ENCODE results near the gene BIN1.
A peak's percentile ranks its signal among the peaks of the same experiment; 100 is the strongest.

BIN1 gene

GRCh38 chr2:127140538-127140937 is 33.6 kb upstream of the BIN1 start:
- ATAC-seq (ENCODE audit: low read depth) (no peak), DNase-seq (ENCODE audit: low spot score in 2 of 2) (no peak)
- H3K27ac Mint-ChIP-seq: no peak overlapping the region
- H3K4me3 Mint-ChIP-seq: no peak overlapping the region
- peaks cover 3% of the 10 kb centered on the region for H3K27me3 Mint-ChIP-seq
- no peaks in the 10 kb centered on the region for H3K9me3 Mint-ChIP-seq
- H3K36me3 Mint-ChIP-seq: no peaks in the 10 kb centered on the region
- H3K4me1 Mint-ChIP-seq: peaks cover 14% of the 10 kb centered on the region

- no peak overlapping the region for H3K4me3 Mint-ChIP-seq
- no peaks in the 10 kb centered on the region for H3K9me3 Mint-ChIP-seq
- peak; percentile 32 for ATAC-seq (ENCODE audit: low read depth)
- no peak for DNase-seq (ENCODE audit: low spot score in 2 of 2)
- H3K36me3 Mint-ChIP-seq: no peaks in the 10 kb centered on the region
- peaks cover 17% of the 10 kb centered on the region for H3K4me1 Mint-ChIP-seq
- H3K27ac Mint-ChIP-seq: no peak overlapping the region
- H3K27me3 Mint-ChIP-seq: peaks cover 3% of the 10 kb centered on the region
Measured at GRCh38 chr2:127139766-127140165, 32.8 kb upstream of the BIN1 start.

DNA sequence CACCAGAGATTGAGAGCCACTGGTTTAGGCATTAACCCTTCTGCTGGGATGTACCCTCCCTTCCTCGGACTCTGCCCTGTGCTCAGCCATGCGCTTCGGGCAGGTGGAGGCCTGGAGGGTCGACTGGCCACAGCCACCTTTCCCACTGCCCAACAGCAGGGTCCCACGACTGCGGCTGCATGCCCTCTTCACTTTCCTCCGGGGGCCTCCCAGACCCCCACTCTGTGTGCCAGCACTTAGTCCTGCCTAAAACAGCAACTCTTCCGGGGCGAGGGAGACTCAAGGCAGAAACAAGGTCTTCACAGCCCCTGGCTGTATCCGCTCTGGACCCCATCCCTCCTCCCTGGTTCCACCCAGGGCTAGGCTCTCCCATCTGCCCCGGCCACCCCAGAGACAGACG is 31.3 kb upstream of the BIN1 start:
- peaks cover 3% of the 10 kb centered on the region for H3K27me3 Mint-ChIP-seq
- DNase-seq (ENCODE audit: low spot score in 2 of 2): no peak
- no peak for ATAC-seq (ENCODE audit: low read depth)
- no peak overlapping the region for H3K4me3 Mint-ChIP-seq
- H3K27ac Mint-ChIP-seq: no peak overlapping the region
- H3K36me3 Mint-ChIP-seq: no peaks in the 10 kb centered on the region
- H3K9me3 Mint-ChIP-seq: no peaks in the 10 kb centered on the region
- peaks cover 17% of the 10 kb centered on the region for H3K4me1 Mint-ChIP-seq

DNA sequence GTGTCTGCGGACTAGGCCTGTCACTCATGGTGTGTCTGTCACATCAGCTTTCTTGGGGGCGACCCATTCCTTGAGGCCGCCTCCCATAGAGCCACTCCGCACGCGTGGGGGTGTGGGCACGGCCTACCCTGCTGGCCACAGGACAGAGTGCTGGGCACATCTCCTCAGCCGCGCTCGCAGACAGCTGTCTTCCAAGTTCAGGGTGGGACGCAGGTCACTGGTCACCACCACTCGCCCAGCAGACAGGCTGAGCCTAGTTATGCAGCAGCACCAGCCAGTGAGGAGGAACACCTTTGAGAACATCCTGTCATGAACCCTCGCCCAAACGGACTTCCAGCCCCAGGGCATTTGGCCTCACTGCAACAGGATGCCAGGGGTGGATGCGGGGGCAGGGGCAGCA is 30.8 kb upstream of the BIN1 start:
- H3K36me3 Mint-ChIP-seq: no peaks in the 10 kb centered on the region
- H3K27me3 Mint-ChIP-seq: peaks cover 3% of the 10 kb centered on the region
- no peaks in the 10 kb centered on the region for H3K9me3 Mint-ChIP-seq
- no peak overlapping the region for H3K4me3 Mint-ChIP-seq
- no peak overlapping the region for H3K27ac Mint-ChIP-seq
- H3K4me1 Mint-ChIP-seq: peaks cover 17% of the 10 kb centered on the region
- DNase-seq (ENCODE audit: low spot score in 2 of 2): no peak
- no peak for ATAC-seq (ENCODE audit: low read depth)

GRCh38 chr2:127137225-127137624 is 30.3 kb upstream of the BIN1 start:
- ATAC-seq (ENCODE audit: low read depth): no peak
- H3K4me1 Mint-ChIP-seq: peaks cover 17% of the 10 kb centered on the region
- no peaks in the 10 kb centered on the region for H3K36me3 Mint-ChIP-seq
- no peak for DNase-seq (ENCODE audit: low spot score in 2 of 2)
- H3K27me3 Mint-ChIP-seq: peaks cover 3% of the 10 kb centered on the region
- no peak overlapping the region for H3K27ac Mint-ChIP-seq
- H3K4me3 Mint-ChIP-seq: no peak overlapping the region
- no peaks in the 10 kb centered on the region for H3K9me3 Mint-ChIP-seq

- Mint-ChIP-seq H3K4me3 (no peak overlapping the region), H3K4me1 (peaks cover 13% of the 10 kb centered on the region), H3K27ac (peak overlapping the region; percentile 77), H3K27me3 (no peaks in the 10 kb centered on the region), H3K36me3 (no peaks in the 10 kb centered on the region), H3K9me3 (no peaks in the 10 kb centered on the region)
- DNase-seq (ENCODE audit: low spot score in 2 of 2) (no peak), ATAC-seq (ENCODE audit: low read depth) (peak; percentile 42)
Measured at GRCh38 chr2:127134833-127135830, 28.2 kb upstream of the BIN1 start.

DNA sequence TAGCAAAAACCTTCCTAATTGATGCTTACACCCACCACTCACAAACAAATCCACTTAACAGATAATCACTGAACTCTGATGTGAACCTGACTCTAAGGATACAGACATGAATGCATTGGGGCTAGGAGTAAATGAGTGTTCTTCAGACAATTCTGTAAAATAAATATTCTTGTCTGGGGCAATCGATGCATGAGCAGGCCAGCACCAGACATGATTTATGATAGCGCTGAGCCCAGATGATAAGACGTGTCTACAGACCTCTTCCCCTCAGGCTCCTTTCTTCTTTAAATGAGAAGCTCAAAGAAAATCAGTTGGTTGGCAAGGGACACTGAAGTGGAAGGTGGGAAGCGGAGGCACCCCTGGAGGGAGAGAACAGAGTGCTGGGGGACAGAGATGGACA is 27.3 kb upstream of the BIN1 start:
- H3K27me3 Mint-ChIP-seq: no peaks in the 10 kb centered on the region
- ATAC-seq (ENCODE audit: low read depth): no peak
- no peak overlapping the region for H3K4me3 Mint-ChIP-seq
- no peak overlapping the region for H3K27ac Mint-ChIP-seq
- H3K4me1 Mint-ChIP-seq: peaks cover 6% of the 10 kb centered on the region
- H3K36me3 Mint-ChIP-seq: no peaks in the 10 kb centered on the region
- no peak for DNase-seq (ENCODE audit: low spot score in 2 of 2)
- H3K9me3 Mint-ChIP-seq: no peaks in the 10 kb centered on the region

DNA sequence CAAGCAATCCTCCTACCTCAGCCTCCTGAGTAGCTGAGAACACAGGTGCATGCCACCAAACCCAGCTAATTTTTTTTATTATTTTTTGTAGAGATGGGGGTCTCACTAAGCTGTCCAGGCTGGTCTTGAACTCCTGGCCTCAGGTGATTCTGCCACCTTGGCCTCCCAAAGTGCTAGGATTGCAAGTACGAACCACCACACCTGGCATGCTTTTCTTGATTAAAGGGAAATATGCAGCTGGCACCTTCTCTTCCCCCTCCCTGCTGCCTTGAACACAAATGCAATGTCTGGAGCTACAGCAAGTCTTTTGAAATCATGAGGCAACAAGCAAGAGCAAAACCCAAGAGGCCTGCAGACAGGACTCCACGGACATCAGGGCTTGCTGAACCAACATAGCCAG is 26.8 kb upstream of the BIN1 start:
- no peak overlapping the region for H3K27ac Mint-ChIP-seq
- H3K36me3 Mint-ChIP-seq: no peaks in the 10 kb centered on the region
- no peaks in the 10 kb centered on the region for H3K9me3 Mint-ChIP-seq
- H3K4me1 Mint-ChIP-seq: peaks cover 7% of the 10 kb centered on the region
- ATAC-seq (ENCODE audit: low read depth) (no peak), DNase-seq (ENCODE audit: low spot score in 2 of 2) (no peak)
- H3K27me3 Mint-ChIP-seq: no peaks in the 10 kb centered on the region
- no peak overlapping the region for H3K4me3 Mint-ChIP-seq

DNA sequence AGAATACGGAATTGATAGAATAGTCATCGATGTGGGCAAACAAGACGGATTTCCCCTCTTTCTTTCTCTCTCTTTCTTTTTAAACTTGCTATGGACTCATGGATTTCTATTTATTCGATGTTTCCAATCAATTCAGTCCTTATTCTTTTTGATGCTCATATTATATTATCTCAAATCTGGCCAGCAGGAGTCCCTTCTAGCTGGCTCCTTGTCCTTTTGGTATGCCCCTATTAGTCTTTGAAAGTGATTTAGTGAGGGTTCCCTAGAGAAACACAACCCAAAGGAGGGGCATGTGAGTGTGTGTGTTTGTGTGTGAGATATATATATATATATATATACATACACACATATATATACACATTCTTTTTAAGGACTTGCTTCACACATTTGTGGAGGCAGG is 23.5 kb upstream of the BIN1 start:
- Mint-ChIP-seq H3K27me3 (no peaks in the 10 kb centered on the region), H3K9me3 (no peaks in the 10 kb centered on the region), H3K4me3 (no peak overlapping the region), H3K27ac (no peak overlapping the region), H3K36me3 (no peaks in the 10 kb centered on the region), H3K4me1 (peaks cover 19% of the 10 kb centered on the region)
- ATAC-seq (ENCODE audit: low read depth) (no peak), DNase-seq (ENCODE audit: low spot score in 2 of 2) (no peak)

DNA sequence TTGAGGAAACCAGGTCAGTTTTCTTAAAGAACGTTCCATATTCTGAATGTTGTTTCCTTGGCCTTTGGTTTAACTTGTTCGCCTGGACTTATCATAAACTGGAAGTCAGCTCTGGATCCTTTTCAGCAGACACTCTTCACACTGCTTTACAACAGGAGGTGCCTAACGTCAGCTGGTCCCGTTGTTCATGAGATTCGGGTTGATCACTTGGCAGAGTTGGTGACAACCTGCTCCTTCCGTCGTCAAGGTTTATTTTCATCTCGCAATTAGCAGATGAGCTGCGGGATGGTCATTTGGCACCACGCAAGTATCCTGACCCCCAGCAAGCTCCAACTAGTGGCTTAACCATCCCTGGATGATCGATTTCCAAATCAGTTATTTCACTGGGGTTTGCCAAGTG is 23.0 kb upstream of the BIN1 start:
- Mint-ChIP-seq H3K27me3 (no peaks in the 10 kb centered on the region), H3K9me3 (no peaks in the 10 kb centered on the region), H3K27ac (no peak overlapping the region), H3K4me1 (peaks cover 16% of the 10 kb centered on the region), H3K36me3 (no peaks in the 10 kb centered on the region), H3K4me3 (no peak overlapping the region)
- ATAC-seq (ENCODE audit: low read depth) (no peak), DNase-seq (ENCODE audit: low spot score in 2 of 2) (no peak)

DNA sequence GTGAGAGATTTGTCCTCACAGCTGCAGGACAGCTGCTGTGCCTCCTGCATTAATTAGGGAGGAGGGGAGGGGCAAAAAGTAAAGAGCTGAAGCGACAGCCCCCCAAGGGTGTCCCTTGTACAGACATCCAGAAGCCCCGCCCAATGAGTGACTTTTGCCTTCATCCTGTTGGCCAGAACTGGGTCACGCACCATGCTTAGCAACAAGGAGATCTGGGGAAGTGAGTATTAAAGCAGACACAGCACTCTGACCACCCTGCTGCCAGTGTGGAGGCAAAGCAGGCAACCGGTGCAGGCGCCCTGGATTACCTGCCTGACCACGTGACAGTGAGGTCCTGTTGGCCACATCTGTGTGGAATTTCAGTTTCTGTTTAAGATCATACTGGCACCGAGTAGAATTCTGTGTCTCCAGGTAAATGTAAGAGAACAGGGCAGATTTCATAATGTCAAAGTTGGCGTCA is 21.5 kb upstream of the BIN1 start:
- H3K4me1 Mint-ChIP-seq: peaks cover 16% of the 10 kb centered on the region
- ATAC-seq (ENCODE audit: low read depth) (peak; percentile 99), DNase-seq (ENCODE audit: low spot score in 2 of 2) (peak; percentile 45 to 66)
- no peaks in the 10 kb centered on the region for H3K9me3 Mint-ChIP-seq
- no peaks in the 10 kb centered on the region for H3K27me3 Mint-ChIP-seq
- H3K36me3 Mint-ChIP-seq: no peaks in the 10 kb centered on the region
- peak overlapping the region; percentile 70 for H3K4me3 Mint-ChIP-seq
- H3K27ac Mint-ChIP-seq: peak overlapping the region; percentile 64

DNA sequence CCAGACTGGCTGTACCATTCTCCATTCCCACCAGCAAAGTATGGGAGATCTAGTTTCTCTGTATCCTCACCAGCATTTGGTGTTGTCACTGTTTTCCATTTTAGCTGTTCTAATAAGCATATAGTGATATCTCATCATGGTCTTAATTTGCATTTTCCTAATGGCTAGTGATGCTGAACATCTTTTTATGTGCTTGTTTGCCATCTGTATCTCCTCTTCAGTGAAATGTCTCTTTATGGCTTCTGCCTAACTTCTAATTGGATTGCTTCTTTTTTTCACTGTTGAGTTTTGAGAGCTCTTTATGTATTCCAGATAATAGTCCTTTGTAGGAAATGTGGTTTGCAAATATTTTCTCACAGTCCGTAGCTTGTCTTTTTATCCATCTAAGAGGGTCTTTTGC is 18.9 kb upstream of the BIN1 start:
- H3K4me3 Mint-ChIP-seq: no peak overlapping the region
- H3K27me3 Mint-ChIP-seq: no peaks in the 10 kb centered on the region
- H3K36me3 Mint-ChIP-seq: no peaks in the 10 kb centered on the region
- DNase-seq (ENCODE audit: low spot score in 2 of 2) (no peak), ATAC-seq (ENCODE audit: low read depth) (peak; percentile 12)
- no peaks in the 10 kb centered on the region for H3K9me3 Mint-ChIP-seq
- no peak overlapping the region for H3K27ac Mint-ChIP-seq
- H3K4me1 Mint-ChIP-seq: peaks cover 16% of the 10 kb centered on the region

DNA sequence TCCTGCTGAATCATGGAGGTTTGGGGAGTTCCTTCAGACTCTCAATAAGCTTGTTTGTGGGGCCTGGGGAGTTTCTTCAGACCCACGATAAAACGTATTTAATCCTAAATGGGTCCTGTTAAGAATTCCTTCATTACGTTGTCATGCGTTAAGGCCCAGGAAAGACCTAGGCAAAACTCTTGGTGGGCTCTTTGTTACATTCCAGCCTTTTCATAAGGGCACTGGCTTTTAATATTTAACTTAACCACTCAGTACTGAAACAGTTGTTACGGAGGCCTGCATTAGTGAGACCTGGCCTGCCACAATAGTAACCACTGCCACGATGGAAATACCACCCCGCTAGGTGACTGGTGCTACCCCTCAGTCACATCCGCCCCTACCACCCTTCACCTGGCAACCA is 17.5 kb upstream of the BIN1 start:
- ATAC-seq (ENCODE audit: low read depth) (no peak), DNase-seq (ENCODE audit: low spot score in 2 of 2) (no peak)
- Mint-ChIP-seq H3K27me3 (no peaks in the 10 kb centered on the region), H3K27ac (no peak overlapping the region), H3K4me1 (peaks cover 16% of the 10 kb centered on the region), H3K36me3 (no peaks in the 10 kb centered on the region), H3K9me3 (no peaks in the 10 kb centered on the region), H3K4me3 (no peak overlapping the region)

DNA sequence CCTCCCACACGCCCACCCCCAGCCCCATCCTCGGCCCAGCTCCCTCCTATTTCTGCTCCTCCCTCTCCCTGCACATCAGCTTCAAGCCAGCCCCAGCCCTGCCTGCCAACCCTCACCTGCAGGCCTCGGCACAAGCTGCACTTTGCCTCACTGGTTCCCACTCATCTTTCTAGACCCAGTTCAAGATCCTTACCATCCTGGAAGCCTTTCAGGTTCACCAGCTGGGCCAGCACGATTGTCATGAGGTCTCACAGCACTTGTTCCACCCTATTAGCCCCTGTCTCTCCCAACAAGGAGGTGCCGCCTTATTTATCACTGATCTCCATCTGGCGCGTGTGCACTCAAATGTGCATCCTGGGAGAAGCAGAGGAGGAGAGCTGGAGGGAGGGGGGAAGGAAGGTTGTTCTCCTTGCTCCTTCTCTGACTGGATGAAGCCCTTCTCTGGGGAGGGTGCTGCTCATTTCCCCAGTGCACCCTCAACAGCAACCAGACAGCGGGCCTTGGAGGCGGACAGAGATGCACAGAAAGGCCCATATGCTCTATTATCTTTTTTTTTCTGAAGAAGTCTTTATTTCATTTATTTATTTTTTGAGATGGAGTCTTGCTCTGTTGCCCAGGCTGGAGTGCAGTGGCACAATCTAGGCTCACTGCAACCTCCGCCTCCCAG is 15.5 kb upstream of the BIN1 start:
- no peak overlapping the region for H3K4me3 Mint-ChIP-seq
- no peaks in the 10 kb centered on the region for H3K27me3 Mint-ChIP-seq
- no peak overlapping the region for H3K27ac Mint-ChIP-seq
- no peak for ATAC-seq (ENCODE audit: low read depth)
- H3K9me3 Mint-ChIP-seq: no peaks in the 10 kb centered on the region
- peaks cover 10% of the 10 kb centered on the region for H3K4me1 Mint-ChIP-seq
- no peak for DNase-seq (ENCODE audit: low spot score in 2 of 2)
- no peaks in the 10 kb centered on the region for H3K36me3 Mint-ChIP-seq

Measured in memory B cell (primary cell).